ENCODE data around the gene EXOC3L1.

Gene EXOC3L1

DNA sequence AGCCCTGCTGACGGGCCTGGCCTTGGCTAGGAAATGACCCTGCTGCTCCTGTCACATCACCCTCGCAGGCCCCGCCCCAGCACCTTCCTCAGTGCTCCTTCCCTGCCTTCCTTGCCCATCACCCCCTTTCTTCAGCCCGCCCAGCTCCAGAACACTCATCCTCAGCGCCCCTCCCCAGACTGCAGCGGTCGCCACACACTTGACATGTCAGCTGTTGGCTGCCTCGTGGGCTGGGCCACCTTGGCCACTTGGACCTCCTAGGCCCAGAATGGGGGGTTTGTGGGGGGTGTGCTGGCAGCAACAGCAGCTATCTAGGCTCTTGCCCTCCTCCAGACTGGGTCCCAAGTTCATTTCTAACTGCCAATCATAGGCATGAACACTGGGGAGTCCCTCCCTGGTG lies 19.6 kb upstream of the EXOC3L1 start:
- no peak for ATAC-seq
- TF ChIP-seq TCF4 (CRISPR knock-in tag; IDR thresholded peaks at IDR 0.05; ENCODE audit: borderline replicate concordance) (no peak), ZFP3 (CRISPR knock-in tag; IDR thresholded peaks at IDR 0.05) (no peak), OSR1 (CRISPR knock-in tag; IDR thresholded peaks at IDR 0.05) (no peak), CSDC2 (CRISPR knock-in tag; IDR thresholded peaks at IDR 0.05) (no peak), ESRRG (CRISPR knock-in tag; IDR thresholded peaks at IDR 0.05) (no peak), ISL1 (CRISPR knock-in tag; IDR thresholded peaks at IDR 0.05) (no peak), TOX (CRISPR knock-in tag; IDR thresholded peaks at IDR 0.05; ENCODE audit: borderline replicate concordance) (no peak), PPARA (CRISPR knock-in tag; IDR thresholded peaks at IDR 0.05; ENCODE audit: borderline replicate concordance) (no peak), ZNF70 (CRISPR knock-in tag; IDR thresholded peaks at IDR 0.05) (no peak), ZFP30 (CRISPR knock-in tag; IDR thresholded peaks at IDR 0.05) (no peak), GLIS3 (CRISPR knock-in tag; IDR thresholded peaks at IDR 0.05) (no peak), RARB (CRISPR knock-in tag; IDR thresholded peaks at IDR 0.05) (no peak)
- TF ChIP-seq, protein P1, sequence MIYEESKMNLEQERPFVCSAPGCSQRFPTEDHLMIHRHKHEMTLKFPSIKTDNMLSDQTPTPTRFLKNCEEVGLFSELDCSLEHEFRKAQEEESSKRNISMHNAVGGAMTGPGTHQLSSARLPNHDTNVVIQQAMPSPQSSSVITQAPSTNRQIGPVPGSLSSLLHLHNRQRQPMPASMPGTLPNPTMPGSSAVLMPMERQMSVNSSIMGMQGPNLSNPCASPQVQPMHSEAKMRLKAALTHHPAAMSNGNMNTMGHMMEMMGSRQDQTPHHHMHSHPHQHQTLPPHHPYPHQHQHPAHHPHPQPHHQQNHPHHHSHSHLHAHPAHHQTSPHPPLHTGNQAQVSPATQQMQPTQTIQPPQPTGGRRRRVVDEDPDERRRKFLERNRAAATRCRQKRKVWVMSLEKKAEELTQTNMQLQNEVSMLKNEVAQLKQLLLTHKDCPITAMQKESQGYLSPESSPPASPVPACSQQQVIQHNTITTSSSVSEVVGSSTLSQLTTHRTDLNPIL (CRISPR knock-in tag; IDR thresholded peaks at IDR 0.05; ENCODE audit: low read depth), result no peak
- TF ChIP-seq, protein P2, sequence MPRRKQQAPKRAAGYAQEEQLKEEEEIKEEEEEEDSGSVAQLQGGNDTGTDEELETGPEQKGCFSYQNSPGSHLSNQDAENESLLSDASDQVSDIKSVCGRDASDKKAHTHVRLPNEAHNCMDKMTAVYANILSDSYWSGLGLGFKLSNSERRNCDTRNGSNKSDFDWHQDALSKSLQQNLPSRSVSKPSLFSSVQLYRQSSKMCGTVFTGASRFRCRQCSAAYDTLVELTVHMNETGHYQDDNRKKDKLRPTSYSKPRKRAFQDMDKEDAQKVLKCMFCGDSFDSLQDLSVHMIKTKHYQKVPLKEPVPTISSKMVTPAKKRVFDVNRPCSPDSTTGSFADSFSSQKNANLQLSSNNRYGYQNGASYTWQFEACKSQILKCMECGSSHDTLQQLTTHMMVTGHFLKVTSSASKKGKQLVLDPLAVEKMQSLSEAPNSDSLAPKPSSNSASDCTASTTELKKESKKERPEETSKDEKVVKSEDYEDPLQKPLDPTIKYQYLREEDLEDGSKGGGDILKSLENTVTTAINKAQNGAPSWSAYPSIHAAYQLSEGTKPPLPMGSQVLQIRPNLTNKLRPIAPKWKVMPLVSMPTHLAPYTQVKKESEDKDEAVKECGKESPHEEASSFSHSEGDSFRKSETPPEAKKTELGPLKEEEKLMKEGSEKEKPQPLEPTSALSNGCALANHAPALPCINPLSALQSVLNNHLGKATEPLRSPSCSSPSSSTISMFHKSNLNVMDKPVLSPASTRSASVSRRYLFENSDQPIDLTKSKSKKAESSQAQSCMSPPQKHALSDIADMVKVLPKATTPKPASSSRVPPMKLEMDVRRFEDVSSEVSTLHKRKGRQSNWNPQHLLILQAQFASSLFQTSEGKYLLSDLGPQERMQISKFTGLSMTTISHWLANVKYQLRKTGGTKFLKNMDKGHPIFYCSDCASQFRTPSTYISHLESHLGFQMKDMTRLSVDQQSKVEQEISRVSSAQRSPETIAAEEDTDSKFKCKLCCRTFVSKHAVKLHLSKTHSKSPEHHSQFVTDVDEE (CRISPR knock-in tag; IDR thresholded peaks at IDR 0.05), result no peak
- TF ChIP-seq, protein P3, sequence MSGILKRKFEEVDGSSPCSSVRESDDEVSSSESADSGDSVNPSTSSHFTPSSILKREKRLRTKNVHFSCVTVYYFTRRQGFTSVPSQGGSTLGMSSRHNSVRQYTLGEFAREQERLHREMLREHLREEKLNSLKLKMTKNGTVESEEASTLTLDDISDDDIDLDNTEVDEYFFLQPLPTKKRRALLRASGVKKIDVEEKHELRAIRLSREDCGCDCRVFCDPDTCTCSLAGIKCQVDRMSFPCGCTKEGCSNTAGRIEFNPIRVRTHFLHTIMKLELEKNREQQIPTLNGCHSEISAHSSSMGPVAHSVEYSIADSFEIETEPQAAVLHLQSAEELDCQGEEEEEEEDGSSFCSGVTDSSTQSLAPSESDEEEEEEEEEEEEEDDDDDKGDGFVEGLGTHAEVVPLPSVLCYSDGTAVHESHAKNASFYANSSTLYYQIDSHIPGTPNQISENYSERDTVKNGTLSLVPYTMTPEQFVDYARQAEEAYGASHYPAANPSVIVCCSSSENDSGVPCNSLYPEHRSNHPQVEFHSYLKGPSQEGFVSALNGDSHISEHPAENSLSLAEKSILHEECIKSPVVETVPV (CRISPR knock-in tag; IDR thresholded peaks at IDR 0.05), result no peak

DNA sequence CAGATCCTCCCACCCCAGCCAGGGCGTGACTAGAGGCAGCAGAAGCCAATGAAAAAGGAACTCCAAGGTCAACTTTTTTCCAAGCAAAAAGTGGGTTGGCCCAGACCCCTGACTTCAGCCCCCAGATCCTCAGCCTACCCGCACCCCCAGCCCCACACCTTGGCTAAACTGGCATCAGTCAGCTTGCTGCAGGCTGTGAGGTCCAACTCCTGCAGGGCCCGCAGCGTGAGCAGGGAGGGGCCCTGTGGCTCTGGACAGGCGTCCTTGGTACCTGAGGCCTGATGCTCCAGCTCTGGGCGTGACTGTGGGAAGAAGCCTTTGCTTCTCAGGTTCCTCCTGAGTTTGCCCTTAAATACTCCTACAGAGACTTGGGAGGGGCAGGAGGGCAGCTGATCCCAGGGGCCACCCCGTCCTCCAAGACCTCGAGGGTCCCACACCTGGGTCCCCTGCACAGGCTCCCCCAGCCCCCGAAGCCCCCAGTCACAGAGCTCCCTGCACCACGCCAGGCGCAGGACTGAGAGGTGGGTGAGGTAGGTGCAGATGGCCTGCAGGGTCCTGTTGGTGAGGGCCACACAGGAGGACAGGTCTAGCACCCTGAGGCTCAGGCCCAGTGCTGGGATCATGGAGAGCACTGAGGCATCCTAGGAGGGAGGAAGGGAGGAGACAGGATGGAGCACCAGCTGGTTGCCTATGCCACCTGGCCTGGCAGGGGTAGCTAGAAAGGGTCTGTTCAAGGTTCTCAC lies 18.4 kb upstream of the EXOC3L1 start:
- no peak; the same call in 2 of the 3 replicates for ATAC-seq
- TF ChIP-seq OSR1 (CRISPR knock-in tag; IDR thresholded peaks at IDR 0.05) (no peak), ARNTL (CRISPR knock-in tag; IDR thresholded peaks at IDR 0.05; ENCODE audit: borderline replicate concordance, low read depth) (no peak), ZC3H10 (CRISPR knock-in tag; IDR thresholded peaks at IDR 0.05) (no peak), GLIS3 (CRISPR knock-in tag; IDR thresholded peaks at IDR 0.05) (no peak), ZFP30 (CRISPR knock-in tag; IDR thresholded peaks at IDR 0.05) (no peak)
- TF ChIP-seq, protein P1 (CRISPR knock-in tag; IDR thresholded peaks at IDR 0.05; ENCODE audit: low read depth), result no peak
- TF ChIP-seq, protein P3 (CRISPR knock-in tag; IDR thresholded peaks at IDR 0.05), result no peak
- TF ChIP-seq, protein P4, sequence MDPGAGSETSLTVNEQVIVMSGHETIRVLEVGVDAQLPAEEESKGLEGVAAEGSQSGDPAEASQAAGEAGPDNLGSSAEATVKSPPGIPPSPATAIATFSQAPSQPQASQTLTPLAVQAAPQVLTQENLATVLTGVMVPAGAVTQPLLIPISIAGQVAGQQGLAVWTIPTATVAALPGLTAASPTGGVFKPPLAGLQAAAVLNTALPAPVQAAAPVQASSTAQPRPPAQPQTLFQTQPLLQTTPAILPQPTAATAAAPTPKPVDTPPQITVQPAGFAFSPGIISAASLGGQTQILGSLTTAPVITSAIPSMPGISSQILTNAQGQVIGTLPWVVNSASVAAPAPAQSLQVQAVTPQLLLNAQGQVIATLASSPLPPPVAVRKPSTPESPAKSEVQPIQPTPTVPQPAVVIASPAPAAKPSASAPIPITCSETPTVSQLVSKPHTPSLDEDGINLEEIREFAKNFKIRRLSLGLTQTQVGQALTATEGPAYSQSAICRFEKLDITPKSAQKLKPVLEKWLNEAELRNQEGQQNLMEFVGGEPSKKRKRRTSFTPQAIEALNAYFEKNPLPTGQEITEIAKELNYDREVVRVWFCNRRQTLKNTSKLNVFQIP (CRISPR knock-in tag; IDR thresholded peaks at IDR 0.05; ENCODE audit: borderline replicate concordance, low read depth), result no peak

Measured in SK-N-SH treated with all-trans-retinoic acid at 6 μM for 48 hours (cell line).